Panc1 (cell line): ENCODE data around the gene GDI2.

ENCODE experiments used
- CTCF ChIP-seq: fragments of 450-650 bp; IDR thresholded peaks from 2 replicates; pipeline ENCODE4 v1.5.1; 2017; ENCODE audit warnings: mild to moderate bottlenecking
- POLR2AphosphoS5 ChIP-seq: IDR thresholded peaks from 2 replicates; pipeline ENCODE4 v1.6.1; 2012; ENCODE audit warnings: mild to moderate bottlenecking, low read depth, low read length, moderate library complexity
- REST ChIP-seq, 2 experiments: IDR thresholded peaks; 2 replicates each; pipeline ENCODE4 v1.6.1; 2011 to 2012; ENCODE audit warnings: low read depth in 2 of 2, control low read depth in 1 of 2, low read length in 1 of 2, mild to moderate bottlenecking in 1 of 2, moderate library complexity in 1 of 2; ENCODE audit not compliant: insufficient read depth in 1 of 2
- SIN3A ChIP-seq: IDR thresholded peaks from 2 replicates; pipeline ENCODE4 v1.6.1; 2012; ENCODE audit warnings: low read depth, mild to moderate bottlenecking, low read length, moderate library complexity, borderline replicate concordance; ENCODE audit not compliant: insufficient read depth
- TCF7L2 ChIP-seq: IDR thresholded peaks from 2 replicates; pipeline ENCODE4 v1.6.1; 2011; ENCODE audit warnings: mild to moderate bottlenecking, low read depth, low read length, inconsistent platforms

GRCh38 chr10:5765617-5766016 lies 47.6 kb downstream of the GDI2 start:
- TF ChIP-seq CTCF (no peak), REST (IDR thresholded peaks at IDR 0.05; ENCODE audit: insufficient read depth in 1 of 2, low read depth in 2 of 2, low read length in 1 of 2) (no peak), POLR2AphosphoS5 (no peak), SIN3A (no peak), TCF7L2 (no peak)
